H7 (cell line): ENCODE results near the gene BCAT1. TPM values are rescaled to one million over a fixed set of nuclear protein-coding genes. Genes with fewer than 3 reads are reported as not detected.

ENCODE experiments used
- DNase-seq: peaks from one replicate; pipeline ENCODE4 v3.0.0; 2012
- H3K27me3 ChIP-seq: 2 replicates; pipeline ENCODE4 v1.6.0; 2011; ENCODE audit warnings: mild to moderate bottlenecking, low read length; ENCODE audit not compliant: control insufficient read depth, insufficient read depth
- H3K36me3 ChIP-seq: replicated peaks from 2 replicates; pipeline ENCODE4 v1.5.1; 2011; ENCODE audit warnings: low read length; ENCODE audit not compliant: control insufficient read depth, insufficient read depth
- H3K4me3 ChIP-seq: 2 replicates; pipeline ENCODE4 v1.5.1; 2011; ENCODE audit warnings: low read depth, mild to moderate bottlenecking, control low read depth, low read length, moderate library complexity; ENCODE audit not compliant: insufficient read depth
- total RNA-seq: library from RNA; depleted of rRNA; stranded (reverse); fragments of >200 nt; shearing (Covaris generic); gene quantifications from 2 replicates; pipeline ENCODE4 v1.2.3, GENCODE V29; 2014; rRNA removed

The BCAT1 gene, protein sequence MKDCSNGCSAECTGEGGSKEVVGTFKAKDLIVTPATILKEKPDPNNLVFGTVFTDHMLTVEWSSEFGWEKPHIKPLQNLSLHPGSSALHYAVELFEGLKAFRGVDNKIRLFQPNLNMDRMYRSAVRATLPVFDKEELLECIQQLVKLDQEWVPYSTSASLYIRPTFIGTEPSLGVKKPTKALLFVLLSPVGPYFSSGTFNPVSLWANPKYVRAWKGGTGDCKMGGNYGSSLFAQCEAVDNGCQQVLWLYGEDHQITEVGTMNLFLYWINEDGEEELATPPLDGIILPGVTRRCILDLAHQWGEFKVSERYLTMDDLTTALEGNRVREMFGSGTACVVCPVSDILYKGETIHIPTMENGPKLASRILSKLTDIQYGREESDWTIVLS
- 150 and 157 TPM in 2 replicates for total RNA-seq

DNA sequence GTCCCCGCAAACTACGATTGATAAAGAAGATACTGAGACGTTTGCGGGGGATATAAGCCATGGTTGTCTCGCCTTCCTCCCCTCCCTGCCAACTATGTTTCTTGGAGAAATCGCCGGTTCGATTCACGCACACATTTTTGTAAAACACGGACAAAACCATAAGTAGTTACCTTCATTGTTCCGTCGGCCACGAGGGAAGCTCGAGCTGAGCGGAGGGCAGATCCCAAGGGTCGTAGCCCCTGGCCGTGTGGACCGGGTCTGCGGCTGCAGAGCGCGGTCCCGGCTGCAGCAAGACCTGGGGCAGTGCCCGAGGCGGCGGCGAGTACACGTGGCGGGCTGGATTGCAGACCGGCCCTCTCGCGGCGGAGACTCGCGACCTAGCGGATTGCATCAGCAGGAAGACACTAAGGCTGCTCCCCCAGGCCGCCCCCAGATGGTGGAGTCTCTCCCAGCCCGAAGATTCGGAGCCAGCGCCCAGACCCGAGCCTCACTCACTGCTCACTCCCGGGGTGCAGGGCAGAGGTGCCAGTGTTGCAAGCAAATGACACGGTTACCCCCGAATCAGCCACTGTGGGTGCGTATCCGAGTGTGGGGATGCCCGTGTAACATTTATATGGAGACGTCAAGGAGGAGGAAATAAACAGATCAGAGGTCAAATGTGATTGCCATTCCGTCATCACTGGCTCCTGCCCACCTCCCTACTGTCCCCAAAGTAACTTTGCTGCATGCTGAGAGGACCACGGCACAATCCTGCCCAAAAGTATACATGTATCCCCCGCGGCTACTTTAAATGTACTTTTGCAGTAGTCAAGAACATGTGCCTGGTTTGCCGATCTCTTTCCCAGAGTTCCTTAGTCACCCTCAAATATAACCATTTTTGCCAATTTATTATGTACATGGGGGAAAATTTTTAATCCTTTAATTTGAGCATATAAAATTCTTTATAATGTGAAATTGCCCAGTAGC lies at the start of gene BCAT1:
Gene BCAT1, minus strand, starts transcription at position 345 of the 966 bp plus-strand sequence. Its CDS starts 169 bp downstream, at position 176.
- Histone ChIP-seq H3K4me3 (peak within 1 kb of the TSS; percentile 65), H3K27me3 (no peaks in the 10 kb centered on the region), H3K36me3 (no peaks in the 10 kb centered on the region)
- peak; percentile 85 for DNase-seq

DNA sequence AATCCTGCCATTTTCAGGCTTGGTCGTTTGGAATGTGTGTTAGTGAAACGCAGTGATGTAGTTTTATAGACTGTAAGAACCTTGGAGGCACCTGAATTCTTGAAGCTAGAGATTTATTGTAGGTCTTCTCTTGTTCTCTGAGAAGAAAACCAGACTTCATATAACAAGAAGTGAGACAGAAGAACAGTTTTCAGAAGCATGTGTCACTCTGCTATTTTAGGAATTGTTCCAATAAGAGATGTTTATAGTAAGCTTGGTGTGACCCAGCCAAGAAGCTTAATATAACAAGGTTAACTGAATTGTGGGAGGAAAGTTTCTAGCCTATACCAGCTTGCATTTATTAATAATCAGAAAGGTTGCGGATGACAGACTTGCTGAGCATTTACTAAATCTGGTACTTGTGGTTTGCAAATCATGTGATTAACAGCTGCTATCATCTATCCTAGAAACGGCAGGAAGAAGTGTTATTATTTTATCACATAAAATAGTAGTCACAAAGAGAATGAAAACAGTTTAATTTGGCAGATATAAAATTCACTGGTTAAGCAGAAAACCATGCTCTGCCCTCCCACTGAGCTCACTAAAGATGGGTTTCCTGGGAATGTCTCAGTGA lies 49.2 kb upstream of the BCAT1 start:
- H3K36me3 ChIP-seq = no peaks in the 10 kb centered on the region
- DNase-seq = no peak
- no peaks in the 10 kb centered on the region for H3K27me3 ChIP-seq
- no peak overlapping the region for H3K4me3 ChIP-seq

DNA sequence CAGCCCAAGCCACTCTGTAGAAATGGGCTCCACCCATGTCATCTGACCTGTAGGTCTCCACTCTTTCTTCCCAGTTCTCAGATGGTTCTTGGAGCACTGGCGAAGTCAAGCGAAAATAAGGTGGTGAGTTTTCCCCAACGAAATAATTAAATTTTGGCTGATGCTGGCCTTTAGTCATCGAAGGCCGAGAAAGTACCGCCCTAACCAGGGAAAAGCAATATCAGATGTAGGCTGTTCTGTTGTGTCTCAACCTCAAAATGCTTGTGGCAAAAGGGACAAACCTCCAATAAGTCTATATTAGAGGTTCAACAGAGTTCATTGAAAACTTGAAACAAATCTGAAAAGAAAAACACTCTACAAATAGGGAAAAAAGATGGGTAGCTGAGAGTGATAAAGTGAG lies 48.6 kb upstream of the BCAT1 start:
- DNase-seq = no peak
- Histone ChIP-seq H3K4me3 (no peak overlapping the region), H3K27me3 (no peaks in the 10 kb centered on the region), H3K36me3 (no peaks in the 10 kb centered on the region)

DNA sequence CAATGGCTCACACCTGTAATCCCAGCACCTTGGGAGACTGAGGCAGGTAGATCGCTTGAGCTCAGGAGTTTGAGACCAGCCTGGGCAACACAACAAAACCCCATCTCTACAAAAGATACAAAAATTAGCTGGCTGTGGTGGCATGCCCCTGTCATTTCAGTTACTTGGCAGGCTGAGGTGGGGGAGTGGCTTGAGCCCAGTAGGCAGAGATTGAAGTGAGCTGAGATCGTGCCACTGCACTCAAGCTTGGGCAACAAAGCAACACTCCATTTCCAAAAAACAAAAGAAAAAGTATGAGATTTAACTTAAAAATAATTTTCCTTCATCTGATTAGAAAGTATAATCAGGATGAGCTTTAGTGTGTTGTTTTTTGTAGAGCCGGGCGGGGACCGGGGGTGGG lies 47.9 kb upstream of the BCAT1 start:
- Histone ChIP-seq H3K4me3 (no peak overlapping the region), H3K27me3 (no peaks in the 10 kb centered on the region), H3K36me3 (no peaks in the 10 kb centered on the region)
- no peak for DNase-seq

DNA sequence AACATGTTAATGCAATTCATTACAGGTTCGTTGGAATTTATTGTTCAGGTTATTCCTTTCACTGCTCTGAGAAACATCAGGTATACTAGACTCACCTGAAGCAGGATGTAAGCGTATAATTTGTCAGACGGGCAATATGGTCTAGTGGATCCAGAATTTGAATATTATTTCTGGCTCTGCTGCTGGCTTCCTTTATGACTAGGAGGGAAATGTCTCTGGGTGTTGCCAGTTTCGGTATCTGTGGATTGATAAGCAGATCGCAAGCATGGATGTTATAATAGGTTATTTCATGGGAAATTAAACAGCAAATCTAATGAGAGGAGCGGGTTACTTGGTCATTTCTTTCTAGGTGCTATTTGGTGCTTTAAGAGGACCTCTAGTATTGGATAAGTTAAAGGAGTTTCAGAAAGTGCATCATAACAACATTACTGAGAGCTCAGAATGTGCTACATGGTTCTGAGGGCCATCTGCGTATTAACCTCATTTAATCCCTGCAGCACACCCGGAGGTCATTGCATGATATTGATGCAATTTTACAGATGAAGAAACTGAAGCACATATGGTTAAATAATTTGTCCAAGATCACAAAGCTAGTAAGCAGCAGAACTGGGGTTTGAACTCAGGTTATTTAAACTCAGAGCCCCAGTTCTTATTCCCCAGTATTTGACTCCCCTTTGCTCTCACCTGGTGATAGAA lies 47.3 kb upstream of the BCAT1 start:
- H3K4me3 ChIP-seq = no peak overlapping the region
- no peaks in the 10 kb centered on the region for H3K36me3 ChIP-seq
- H3K27me3 ChIP-seq = no peaks in the 10 kb centered on the region
- DNase-seq = no peak

DNA sequence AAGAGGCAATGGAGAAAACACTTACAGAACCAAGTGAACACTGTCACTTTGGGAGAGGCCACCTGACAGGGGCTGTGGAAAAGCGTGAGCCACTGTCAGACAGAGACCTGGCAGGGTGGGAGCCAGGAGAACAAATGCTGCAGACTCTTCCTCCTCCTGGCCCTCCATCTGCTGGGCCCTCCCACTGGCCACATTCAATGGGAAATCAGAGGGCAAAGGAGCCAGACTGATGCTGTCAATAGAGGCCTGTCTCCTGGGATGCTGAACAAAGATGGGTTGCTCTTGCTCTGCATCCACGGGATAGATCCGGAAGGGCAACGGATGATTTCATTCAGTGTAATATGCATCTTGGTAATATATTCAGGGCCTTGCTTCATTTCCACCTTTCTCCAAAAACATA lies 44.9 kb upstream of the BCAT1 start:
- no peaks in the 10 kb centered on the region for H3K36me3 ChIP-seq
- DNase-seq = peak; percentile 28

DNA sequence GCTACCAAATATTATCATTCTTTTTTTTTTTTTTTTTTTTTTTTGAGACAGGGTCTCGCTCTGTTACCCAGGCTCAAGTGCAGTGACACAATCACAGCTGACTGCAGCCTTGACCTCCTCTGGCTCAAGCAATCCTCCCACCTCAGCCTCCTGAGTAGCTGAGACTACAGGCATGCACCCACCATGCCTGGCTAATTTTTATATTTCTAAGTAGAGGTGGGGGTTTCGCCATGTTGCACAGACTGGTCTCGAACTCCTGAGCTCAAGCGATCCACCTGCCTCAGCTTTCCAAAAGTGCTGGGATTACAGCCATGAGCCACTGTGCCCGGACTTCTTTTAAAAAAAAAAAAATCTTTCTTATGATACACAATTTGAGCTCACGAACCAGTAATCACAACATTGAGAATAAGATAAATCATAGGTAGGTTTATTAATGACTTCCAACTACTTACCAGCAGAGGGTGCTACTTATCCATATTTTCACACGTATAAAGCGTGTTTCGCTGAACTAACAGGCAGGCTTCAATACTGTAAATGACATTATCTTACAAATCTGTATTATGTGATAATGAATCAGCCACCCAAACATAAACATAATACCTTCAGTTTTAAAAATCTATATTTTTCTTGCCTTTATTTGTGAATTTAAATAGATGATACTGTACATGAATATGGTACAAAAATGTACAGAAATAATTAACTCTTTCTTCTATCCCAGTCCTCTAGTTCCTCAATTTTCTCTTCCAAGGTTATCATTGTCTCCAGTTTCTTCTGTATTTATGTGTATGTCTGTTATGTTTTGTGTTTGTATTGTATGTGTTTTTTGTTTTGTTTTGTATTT lies 42.5 kb upstream of the BCAT1 start:
- Histone ChIP-seq H3K36me3 (no peaks in the 10 kb centered on the region), H3K4me3 (no peak overlapping the region), H3K27me3 (no peaks in the 10 kb centered on the region)
- peak; percentile 49 for DNase-seq

More for the DNA sequence above, 44.9 kb upstream of the BCAT1 start:
- Histone ChIP-seq H3K4me3 (no peak overlapping the region), H3K27me3 (no peaks in the 10 kb centered on the region)

DNA sequence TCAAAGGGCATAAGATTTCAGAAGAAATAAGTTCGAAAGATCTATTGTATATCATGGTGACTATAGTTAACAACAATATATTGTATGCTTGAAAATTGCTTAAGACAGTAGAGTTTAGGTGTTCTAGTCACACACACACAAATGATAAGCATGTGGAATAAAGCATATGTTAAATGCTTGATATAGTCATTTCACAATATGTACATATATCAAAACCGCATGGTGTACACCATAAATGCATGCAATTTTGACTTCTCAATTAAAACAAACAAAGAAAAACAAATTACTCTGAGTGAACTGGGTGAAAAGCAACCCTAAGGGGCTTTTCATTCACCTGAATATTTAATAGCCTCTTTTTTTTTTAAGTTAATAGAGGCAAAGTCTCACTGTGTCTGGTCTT lies 40.3 kb upstream of the BCAT1 start:
- DNase-seq = no peak
- Histone ChIP-seq H3K36me3 (no peaks in the 10 kb centered on the region), H3K27me3 (no peaks in the 10 kb centered on the region), H3K4me3 (no peak overlapping the region)

DNA sequence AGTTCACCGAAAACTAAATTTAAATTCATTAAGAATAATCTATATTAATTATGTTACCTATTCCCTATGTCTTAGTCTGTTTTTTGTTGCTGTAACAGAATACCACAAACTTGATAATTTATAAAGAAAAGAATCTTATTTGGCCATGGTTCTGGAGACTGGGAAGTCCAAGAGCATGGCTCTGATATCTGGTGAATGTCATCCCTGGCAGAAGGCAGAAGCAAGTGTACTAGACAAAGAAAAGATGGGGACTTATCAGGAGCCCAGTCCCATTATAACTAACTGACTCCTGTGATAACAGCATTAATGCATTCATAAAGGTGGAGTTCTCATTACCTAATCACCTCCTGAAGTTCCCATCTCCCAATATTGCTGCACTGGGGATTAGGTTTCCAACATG lies 33.3 kb upstream of the BCAT1 start:
- DNase-seq = no peak
- Histone ChIP-seq H3K4me3 (no peak overlapping the region), H3K27me3 (no peaks in the 10 kb centered on the region), H3K36me3 (no peaks in the 10 kb centered on the region)

DNA sequence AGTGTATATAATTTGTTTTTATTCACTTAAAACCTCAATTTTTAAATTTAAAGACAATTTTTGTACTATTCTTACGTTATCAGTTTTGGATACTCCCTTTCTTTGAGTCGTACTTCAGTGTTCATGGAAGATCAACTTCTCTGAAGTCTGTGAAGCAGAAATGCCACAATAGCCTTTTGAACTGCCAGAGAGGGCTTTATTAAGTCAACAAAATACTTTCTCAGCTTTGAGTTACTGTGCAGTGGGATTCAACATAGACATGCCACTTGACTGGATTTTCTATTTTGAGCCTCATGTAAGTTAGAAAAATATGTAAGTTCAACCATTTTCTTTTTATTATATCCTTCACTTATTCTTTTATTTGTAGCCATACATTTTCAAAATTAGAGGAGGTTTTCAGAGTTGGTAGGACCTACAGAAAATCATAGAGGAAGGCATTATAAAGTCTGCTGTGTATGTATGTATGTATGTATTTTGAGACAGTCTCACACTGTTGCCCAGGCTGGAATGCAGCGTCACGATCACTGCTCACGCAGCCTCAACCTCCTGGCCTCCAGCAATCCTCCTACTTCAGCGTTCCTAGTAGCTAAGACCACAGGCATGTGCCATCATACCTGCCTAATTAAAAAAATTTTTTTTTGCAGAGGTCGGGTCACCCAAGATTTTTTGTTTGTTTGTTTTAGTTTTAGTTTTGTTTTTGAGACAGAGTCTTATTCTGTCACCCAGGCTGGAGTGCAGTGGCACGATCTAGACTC lies 31.3 kb upstream of the BCAT1 start:
- DNase-seq = no peak
- Histone ChIP-seq H3K27me3 (no peaks in the 10 kb centered on the region), H3K36me3 (no peaks in the 10 kb centered on the region), H3K4me3 (no peak overlapping the region)

DNA sequence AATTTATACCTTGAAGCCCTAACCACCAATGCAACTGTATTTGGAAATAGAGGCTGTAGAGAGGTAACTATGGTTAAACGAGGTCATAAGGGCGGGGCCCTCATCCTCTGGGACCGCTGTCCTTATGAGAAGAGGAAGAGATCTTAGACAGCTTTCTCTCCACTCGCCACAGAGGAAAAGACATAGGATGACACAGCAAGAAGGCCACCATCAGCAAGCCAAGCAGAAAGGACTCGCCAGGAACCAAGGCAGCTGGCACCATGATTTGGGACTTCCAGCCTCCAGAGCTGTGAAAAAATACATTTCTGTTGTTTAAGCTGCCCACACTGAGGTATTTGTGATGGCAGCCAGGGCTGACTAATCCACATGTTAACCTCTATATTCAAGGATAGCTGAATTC lies 30.4 kb upstream of the BCAT1 start:
- Histone ChIP-seq H3K4me3 (no peak overlapping the region), H3K36me3 (no peaks in the 10 kb centered on the region), H3K27me3 (no peaks in the 10 kb centered on the region)
- DNase-seq = no peak

DNA sequence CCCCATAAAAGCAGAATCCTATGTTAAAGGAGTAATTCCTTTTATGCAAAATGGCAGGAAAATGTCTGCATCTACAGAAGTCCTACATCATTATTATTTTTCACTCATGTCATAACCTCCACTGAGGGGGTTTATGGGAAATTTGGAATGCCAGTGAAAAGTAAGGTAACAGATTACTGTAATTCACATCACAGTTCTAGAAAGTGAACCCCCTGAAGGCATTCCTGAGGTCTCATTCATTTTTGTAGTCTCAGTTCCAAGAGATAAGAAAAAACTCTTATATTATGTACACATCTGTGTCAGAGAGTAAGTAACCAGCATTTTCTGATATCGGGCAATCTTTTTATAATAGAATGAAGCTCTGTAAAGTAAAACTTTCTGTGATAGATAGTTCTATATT lies 28.8 kb upstream of the BCAT1 start:
- no peaks in the 10 kb centered on the region for H3K27me3 ChIP-seq
- no peaks in the 10 kb centered on the region for H3K36me3 ChIP-seq
- DNase-seq = no peak
- H3K4me3 ChIP-seq = no peak overlapping the region

DNA sequence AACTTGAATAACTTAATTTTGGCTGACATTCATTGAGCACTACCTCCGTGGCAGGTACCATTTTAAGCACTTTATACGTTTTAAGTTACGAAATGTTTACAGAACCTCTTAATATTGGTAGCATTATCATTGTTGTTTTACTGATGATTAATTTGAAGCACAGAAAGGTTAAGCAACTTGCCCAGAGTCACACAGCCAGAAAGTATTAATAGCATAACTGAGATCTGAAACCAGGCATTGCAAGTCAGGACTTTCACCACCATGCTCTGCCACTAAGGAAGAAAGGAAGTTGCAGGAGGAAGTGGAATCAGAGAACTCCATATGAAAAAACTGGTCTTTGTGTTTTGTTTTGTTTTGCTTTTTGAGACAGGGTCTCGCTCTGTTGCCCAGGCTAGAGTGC lies 28.2 kb upstream of the BCAT1 start:
- Histone ChIP-seq H3K27me3 (no peaks in the 10 kb centered on the region), H3K36me3 (no peaks in the 10 kb centered on the region), H3K4me3 (no peak overlapping the region)
- DNase-seq = no peak
